Mammary epithelial cell (primary cell): ENCODE data around the gene MARK2.

Experiments
- CTCF ChIP-seq, 2 donors: IDR thresholded peaks in 1 of 2; conservative IDR thresholded peaks in 1 of 2; 2 replicates each; pipeline ENCODE4 v1.5.1; 2011 to 2012; ENCODE audit warnings: inconsistent platforms in 2 of 2, low read length in 2 of 2, mild to moderate bottlenecking in 2 of 2, control low read depth in 1 of 2, low read depth in 1 of 2; ENCODE audit not compliant: insufficient read depth in 1 of 2; ENCODE audit errors: extremely low read depth in 1 of 2
- EZH2 ChIP-seq: IDR thresholded peaks from 2 replicates; pipeline ENCODE4 v1.6.1; 2012; ENCODE audit warnings: low read length, inconsistent platforms, borderline replicate concordance

GRCh38 chr11:63851364-63851763 lies 12.5 kb downstream of the MARK2 start:
- TF ChIP-seq CTCF (conservative IDR thresholded peaks at IDR 0.05 in 1 of 2, IDR thresholded peaks at IDR 0.05 in 1 of 2; ENCODE audit: extremely low read depth in 1 of 2, insufficient read depth in 1 of 2, low read depth in 1 of 2, low read length in 2 of 2) (no peak), EZH2 (no peak)
